GM06990 (cell line): ENCODE results near the gene TNS3.

Experiments used
- DNase-seq: peaks from one replicate; pipeline ENCODE4 v3.0.0-alpha.2; 2011; ENCODE audit not compliant: insufficient read length; ENCODE audit errors: extremely low read depth
- H3K27me3 ChIP-seq: replicated peaks from 2 replicates; pipeline ENCODE4 v1.6.0; 2011; ENCODE audit warnings: low read length; ENCODE audit not compliant: control insufficient read depth, insufficient read depth
- H3K36me3 ChIP-seq: 2 replicates; pipeline ENCODE4 v1.5.1; 2011; ENCODE audit warnings: low read length; ENCODE audit not compliant: control insufficient read depth, insufficient read depth
- H3K4me3 ChIP-seq: replicated peaks from 2 replicates; pipeline ENCODE4 v1.5.1; 2011; ENCODE audit warnings: low read depth, mild to moderate bottlenecking, control low read depth, low read length
- TF ChIP-seq, protein P1 (sequence below): IDR thresholded peaks from 2 replicates; pipeline ENCODE4 v1.5.1; 2011; ENCODE audit warnings: low read length, control low read depth, mild to moderate bottlenecking, inconsistent platforms; ENCODE audit not compliant: insufficient read depth, poor library complexity, severe bottlenecking

TNS3 gene

DNA sequence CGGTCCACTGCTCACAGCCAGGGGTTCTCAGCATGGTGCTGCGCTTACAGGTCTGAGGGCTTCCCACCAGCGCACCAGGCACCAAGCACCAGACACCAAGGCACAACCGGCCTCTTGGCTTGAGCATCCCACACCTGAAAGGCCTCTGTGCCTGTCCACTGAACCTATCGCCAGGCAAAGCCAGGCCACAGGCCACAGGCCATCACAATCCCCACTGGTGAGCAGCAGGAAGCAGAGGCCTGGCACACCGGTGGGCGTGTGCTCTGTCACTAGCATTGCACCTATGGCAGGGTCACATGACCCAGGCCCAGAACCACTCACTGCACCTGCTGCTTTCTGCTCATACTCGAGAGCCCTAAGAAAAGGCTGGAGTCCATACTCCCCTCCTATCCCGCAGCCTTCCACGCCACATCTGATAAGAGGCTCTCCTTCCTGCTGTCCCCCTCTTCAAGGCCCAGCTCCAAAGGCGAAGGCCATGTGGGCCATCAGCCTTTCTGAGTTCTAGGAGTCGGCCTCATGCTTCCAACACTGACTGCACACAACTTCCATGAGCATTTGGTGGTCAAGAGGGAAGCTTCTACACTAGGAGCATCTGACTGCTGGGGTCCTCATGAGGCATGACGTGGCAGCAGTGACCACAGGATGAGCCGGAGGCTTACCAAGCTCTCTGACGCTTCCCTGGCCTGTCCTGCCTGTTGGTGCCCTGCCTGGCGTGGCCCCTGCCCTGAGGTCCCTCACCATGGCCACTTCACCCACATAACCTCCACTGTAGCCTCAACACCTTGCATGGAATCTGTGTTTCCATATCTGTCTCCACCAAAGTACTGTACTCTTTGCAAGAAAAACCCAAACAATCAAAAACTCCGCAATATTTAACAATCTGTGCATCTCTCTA is 166.3 kb downstream of the TNS3 start:
- no peaks in the 10 kb centered on the region; the same call in 1 of the 2 replicates for H3K36me3 ChIP-seq
- no peak overlapping the region for H3K4me3 ChIP-seq
- TF ChIP-seq, protein P1, sequence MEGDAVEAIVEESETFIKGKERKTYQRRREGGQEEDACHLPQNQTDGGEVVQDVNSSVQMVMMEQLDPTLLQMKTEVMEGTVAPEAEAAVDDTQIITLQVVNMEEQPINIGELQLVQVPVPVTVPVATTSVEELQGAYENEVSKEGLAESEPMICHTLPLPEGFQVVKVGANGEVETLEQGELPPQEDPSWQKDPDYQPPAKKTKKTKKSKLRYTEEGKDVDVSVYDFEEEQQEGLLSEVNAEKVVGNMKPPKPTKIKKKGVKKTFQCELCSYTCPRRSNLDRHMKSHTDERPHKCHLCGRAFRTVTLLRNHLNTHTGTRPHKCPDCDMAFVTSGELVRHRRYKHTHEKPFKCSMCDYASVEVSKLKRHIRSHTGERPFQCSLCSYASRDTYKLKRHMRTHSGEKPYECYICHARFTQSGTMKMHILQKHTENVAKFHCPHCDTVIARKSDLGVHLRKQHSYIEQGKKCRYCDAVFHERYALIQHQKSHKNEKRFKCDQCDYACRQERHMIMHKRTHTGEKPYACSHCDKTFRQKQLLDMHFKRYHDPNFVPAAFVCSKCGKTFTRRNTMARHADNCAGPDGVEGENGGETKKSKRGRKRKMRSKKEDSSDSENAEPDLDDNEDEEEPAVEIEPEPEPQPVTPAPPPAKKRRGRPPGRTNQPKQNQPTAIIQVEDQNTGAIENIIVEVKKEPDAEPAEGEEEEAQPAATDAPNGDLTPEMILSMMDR, result no peak

GRCh38 chr7:47414342-47415317 is 167.3 kb downstream of the TNS3 start:
- no peaks in the 10 kb centered on the region for H3K27me3 ChIP-seq
- TF ChIP-seq, protein P1, result no peak
- no peak overlapping the region for H3K4me3 ChIP-seq
- no peaks in the 10 kb centered on the region; the same call in 1 of the 2 replicates for H3K36me3 ChIP-seq
- DNase-seq, result no peak

More for the DNA sequence above, 166.3 kb downstream of the TNS3 start:
- no peak for DNase-seq
- no peaks in the 10 kb centered on the region for H3K27me3 ChIP-seq

DNA sequence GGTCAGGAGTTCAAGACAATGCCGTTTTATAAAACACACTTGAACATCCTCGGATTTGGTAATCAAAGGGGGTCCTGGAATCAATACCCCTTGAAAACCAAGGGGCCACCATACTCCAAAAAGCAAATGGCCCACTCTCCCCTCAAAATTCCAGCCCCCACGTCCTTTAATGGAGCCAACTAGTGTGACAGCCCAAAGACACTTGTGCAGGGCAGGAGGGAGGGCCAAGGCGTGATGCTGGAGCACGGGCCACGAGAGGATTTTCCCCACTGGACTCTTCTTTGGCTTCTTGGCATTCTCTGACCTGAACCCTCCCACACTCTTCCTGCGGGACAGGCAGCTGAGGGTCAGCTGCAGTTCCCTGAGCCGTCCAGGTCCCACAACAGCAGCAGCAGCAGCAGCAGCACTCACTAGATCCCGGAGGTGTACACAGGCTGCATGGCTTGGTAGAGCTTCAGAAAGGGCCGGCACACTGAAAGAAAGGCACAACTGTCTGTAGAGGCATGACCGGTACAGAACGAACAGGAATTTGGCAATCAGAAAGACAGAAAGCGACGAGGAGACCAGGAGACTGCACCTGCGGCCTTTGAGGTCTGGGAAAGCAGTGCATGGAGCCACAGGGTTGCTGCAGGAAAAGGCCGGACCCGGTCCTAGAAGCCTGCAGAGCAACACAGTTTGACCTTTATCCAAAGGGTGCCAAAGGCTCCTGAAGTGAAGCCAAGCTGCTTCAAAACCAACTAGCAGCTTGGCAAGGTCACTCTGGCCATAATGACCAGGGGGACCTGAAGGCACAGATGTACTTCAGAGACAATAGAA is 168.2 kb downstream of the TNS3 start:
- TF ChIP-seq, protein P1, result no peak
- Histone ChIP-seq H3K27me3 (no peaks in the 10 kb centered on the region), H3K4me3 (no peak overlapping the region), H3K36me3 (no peaks in the 10 kb centered on the region; the same call in 1 of the 2 replicates)
- DNase-seq, result no peak

DNA sequence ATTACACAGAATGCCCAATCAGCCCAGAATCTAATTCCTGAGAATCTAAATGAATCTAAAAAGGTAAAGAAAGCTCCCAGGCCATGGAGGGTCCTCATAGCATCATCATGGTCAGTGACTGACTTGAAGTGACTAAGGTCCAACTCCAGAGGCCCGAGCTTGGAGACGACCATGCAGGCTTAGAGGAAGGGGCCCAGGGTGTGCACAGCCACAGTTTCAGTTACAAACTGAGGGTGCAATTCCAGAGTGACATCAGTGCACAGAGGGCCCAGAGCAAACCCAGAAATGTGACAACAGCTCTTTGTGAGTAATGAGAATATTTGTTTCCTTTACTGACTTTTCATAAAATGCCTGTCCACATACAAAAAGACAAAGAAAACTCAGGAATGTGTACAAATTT is 170.0 kb downstream of the TNS3 start:
- H3K27me3 ChIP-seq, result no peaks in the 10 kb centered on the region
- H3K36me3 ChIP-seq, result no peaks in the 10 kb centered on the region; the same call in 1 of the 2 replicates
- TF ChIP-seq, protein P1, result no peak
- DNase-seq, result no peak
- H3K4me3 ChIP-seq, result no peak overlapping the region

DNA sequence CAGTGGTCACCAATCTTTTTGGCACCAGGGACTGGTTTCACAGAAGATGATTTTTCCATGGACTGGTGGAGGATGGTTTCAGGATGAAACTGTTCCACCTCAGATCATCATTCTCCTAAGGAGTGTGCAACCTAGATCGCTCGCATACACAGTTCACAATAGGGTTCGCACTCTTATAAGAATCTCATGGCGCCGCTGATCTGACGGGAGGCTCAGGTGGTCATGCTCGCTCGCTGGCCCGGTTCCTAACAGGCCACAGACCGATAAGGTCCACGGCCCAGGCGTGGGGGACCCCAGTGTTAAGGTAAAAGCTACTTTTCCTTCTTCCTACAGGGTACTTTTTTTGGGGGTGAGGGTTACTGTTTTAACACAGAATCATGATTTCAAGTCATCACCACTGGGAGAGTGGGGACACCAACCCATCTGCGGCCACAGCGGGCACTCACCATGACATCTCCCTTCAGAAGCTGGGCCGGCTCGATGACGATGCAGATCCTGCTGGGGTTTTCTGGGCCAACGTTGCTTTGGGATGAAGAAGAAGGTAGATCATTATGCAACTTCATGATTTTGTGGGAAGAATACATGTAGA is 170.5 kb downstream of the TNS3 start:
- Histone ChIP-seq H3K4me3 (no peak overlapping the region), H3K27me3 (no peaks in the 10 kb centered on the region), H3K36me3 (no peaks in the 10 kb centered on the region; the same call in 1 of the 2 replicates)
- TF ChIP-seq, protein P1, result no peak
- DNase-seq, result no peak
